Measurements from ENCODE around the gene DMRT1.
A peak's percentile ranks its signal among the peaks of the same experiment; 100 is the strongest.
"Not testable (repeated sequence)": the region's sequence is repeated elsewhere in the genome, so short reads cannot be mapped to it uniquely, and the experiment has no call there.

Gene DMRT1

DNA sequence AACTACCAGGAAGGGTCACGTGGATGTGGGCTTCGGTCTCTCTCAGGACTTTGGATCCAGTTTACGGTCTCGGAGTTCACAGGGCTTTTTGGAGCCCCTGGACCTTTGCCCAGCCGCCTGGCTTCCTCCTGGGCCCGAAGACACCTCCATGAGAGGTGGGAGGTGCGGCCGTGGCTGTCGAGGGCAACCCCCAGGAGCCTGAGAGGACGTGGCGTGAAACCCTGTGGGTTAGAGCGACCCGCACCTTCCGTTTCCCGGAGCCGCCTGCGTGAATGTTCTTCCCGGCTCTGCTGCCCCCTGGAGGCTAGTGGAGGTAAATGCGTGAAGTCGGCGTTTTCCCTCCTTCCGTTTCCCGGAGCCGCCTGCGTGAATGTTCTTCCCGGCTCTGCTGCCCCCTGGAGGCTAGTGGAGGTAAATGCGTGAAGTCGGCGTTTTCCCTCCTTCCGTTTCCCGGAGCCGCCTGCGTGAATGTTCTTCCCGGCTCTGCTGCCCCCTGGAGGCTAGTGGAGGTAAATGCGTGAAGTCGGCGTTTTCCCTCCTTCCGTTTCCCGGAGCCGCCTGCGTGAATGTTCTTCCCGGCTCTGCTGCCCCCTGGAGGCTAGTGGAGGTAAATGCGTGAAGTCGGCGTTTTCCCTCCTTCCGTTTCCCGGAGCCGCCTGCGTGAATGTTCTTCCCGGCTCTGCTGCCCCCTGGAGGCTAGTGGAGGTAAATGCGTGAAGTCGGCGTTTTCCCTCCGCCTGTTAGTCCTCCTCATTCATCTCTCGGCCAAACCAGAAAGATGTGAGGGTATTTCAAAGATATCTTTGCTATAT is 157.0 kb downstream of the DMRT1 start:
- DNase-seq (ENCODE audit: low read depth) = not testable (repeated sequence)

DNA sequence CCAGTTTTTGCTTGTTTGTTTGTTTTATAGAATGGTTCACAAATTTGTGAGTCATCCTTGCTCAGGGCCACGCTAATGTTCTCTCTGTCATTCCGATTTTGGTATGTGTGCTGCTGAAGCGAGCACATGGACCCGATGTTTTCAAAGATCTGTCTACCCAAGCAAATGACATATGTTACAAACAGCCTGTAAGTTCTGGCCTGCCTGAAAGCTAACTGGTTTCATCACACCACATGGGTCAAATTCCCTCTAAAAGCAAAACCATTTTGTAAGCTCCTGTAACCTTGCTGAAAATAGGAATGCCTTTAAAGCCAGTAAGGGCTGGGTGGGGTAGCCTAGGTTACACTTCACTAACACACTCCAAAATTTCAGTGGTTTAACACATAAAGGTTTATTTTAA is 160.3 kb downstream of the DMRT1 start:
- no peak for DNase-seq (ENCODE audit: low read depth)

- no peak for DNase-seq (ENCODE audit: low read depth)
These were observed 161.2 kb downstream of the DMRT1 start for GRCh38 chr9:1002678-1003077.

DNA sequence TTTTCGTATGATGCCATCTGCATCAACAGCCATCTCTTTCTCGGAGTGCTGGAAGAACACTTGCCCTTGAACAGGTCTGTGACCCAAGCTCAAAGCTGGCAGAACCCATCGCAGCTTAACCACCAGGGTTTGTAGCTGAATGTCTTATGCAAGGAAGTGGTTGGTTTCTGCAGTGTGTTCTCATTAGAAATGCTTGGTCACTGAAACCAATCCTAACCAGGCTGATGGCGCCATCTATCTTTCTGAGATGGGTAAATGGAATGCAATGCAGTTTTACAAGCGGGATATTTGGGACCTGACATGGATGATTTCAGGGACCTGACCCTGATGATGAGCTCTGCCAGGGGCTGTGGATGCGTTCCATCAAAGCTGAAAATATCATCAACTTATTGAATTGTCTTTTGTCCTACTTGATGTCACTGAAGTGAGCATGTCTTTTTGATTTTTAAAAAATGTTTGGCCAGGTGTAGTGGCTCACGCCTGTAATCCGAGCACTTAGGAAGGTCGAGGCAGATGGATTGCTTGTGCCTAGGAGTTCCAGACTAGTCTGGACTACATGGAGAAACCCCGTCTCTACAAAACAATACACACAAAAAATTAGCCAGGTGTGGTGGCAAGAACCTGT is 163.7 kb downstream of the DMRT1 start:
- DNase-seq (ENCODE audit: low read depth) = no peak

DNA sequence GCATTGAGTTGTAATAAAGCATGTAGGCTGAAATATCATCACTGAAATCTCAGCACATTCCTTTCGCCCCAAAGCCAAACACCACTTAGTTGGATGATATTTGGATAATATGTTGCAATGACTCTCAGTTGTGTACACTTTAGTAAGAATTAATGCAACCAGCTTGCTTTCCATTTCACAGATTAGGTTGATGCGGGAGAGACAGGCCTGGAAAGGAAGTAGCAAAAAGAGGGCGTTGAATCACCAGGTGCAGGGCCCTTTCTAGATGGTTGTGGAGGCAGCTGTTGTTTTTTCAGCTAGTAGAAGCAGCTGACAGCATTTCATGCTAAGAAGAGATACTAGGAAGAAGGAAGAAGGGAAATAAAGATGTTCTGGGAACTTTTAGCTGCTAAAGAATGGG is 165.8 kb downstream of the DMRT1 start:
- no peak for DNase-seq (ENCODE audit: low read depth)

DNA sequence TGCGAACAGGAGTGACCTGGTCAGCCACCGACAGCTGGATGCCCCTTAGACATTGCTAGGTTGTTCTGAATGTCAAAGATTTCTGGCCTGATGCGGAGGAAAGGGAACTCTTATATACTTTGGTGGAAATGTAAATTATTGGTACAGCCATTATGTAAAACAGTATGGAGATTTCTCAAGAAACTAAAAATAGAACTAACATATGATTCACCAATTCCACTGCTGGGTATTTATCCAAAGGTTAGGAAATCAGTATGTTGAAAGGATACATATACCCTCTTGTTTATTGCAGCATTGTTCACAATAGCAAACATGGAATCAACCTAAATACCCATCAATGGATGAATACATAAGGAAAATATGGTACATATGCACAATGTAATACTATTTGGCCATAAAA is 166.7 kb downstream of the DMRT1 start:
- DNase-seq (ENCODE audit: low read depth) = no peak

- DNase-seq (ENCODE audit: low read depth) = peak; percentile 69
These were observed 167.7 kb downstream of the DMRT1 start for GRCh38 chr9:1009101-1009707.

DNA sequence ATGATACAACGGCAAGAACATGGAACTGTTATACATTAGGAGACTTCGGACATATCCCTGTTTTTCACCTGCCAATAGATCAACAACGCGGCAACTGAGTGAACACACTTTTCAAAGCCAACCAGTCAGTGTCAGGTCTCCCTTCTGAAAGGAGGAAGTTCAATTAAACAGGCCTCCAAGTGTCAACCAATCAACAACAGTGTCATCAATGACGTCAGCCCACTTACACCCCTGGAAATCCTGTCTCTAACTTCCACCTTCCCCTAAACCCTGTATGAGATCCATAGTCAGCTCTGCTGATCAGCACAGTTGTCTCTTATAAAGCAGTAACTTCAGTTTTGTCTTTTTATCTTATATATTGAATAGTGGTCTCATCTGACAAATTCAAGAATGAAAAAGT is 171.5 kb downstream of the DMRT1 start:
- no peak for DNase-seq (ENCODE audit: low read depth)

DNA sequence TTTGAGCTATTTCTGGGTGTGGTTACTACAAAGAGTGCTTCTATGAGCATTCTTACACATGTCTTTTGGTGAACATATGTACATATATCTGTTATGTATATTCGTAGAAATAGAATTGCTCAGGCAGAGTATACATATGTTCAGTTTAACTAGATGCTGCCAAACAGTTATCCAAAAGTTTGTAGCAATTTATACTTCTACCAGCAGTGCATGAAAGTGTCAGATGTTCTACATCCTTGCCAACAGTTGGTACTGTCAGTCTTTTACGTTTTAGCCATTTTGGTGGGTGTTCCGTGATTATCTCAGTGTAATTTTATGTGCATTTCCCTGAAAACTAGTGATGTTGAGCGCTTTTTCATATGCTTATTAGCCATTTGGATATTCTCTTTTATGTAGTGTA is 172.7 kb downstream of the DMRT1 start:
- DNase-seq (ENCODE audit: low read depth) = no peak

DNA sequence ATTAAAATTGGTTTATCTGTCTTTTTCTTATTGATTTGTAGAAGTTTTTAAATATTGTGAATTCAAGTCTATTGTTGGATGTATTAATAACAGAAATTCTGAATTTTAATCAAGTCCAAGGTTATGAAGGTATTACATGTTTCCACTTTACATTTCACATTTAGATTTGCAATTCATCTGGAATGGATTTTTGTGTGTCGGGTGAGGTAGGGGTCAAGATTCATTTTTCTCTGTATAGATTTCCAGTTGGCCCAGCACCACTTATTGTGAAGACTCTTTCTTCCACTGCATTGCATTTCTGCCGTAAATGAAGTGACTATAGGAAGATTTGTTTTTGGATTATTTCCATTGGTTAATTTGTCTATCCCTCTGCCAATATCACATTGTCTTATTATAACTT is 173.1 kb downstream of the DMRT1 start:
- no peak for DNase-seq (ENCODE audit: low read depth)

DNA sequence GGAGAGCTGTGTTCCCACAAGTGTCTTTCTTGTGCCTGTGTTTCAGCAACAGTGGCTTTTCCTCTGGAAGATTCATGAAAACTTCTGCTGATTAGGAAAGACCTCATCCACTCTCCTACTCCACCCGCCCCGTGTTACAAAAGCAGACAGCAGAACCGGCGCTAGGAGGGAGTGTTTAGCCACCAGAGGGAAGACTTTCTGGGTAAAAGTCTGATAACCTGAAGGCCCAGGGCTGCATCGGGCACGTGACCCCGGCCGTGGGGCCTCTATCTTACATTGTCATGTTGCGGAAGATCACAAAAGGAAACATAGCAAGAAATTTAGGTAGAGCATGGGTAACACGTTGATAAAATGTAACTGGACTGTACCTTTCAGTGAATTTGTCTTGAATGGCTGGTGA is 176.6 kb downstream of the DMRT1 start:
- no peak for DNase-seq (ENCODE audit: low read depth)
